HG03469 (cell line): Measurements from ENCODE around the gene TBC1D20.
"Not testable (repeated sequence)": the region's sequence is repeated elsewhere in the genome, so short reads cannot be mapped to it uniquely, and the experiment has no call there.

ENCODE experiments used
- ATAC-seq: cut with Tn5 transposase; IDR thresholded peaks from one replicate; pipeline ENCODE4 v1.9.1; 2021; ENCODE audit warnings: mild to moderate bottlenecking, moderate library complexity, moderate number of reproducible peaks; ENCODE audit not compliant: unreplicated experiment

TBC1D20 gene

GRCh38 chr20:462199-462991 is at the start of gene TBC1D20:
TSS of gene TBC1D20 (minus strand) at chr20:462533. CDS start at chr20:462405, 128 bp downstream.
- peak; percentile 93 for ATAC-seq

GRCh38 chr20:510328-511057 is 48.2 kb upstream of the TBC1D20 start:
- ATAC-seq, result not testable (repeated sequence)

DNA sequence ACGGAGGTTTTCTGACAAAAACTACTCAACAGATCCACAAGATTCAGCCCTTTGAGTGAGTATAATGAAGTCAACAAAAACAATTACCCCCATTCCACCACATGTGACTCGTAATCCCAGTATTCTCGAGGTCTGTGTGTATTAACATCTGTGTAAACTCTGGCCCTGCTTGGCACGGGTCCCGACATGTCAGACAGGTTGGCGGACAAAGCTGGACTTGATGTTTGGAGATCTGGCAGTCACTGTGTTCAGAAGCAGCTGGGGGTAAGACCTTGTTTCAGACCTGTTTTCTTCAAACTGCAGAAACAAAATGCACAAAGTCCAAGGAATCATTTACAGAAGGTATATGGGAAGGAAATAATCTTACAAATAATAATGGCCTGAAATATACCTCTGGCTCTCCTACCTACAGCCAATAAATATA is 46.0 kb upstream of the TBC1D20 start:
- not testable (repeated sequence) for ATAC-seq

DNA sequence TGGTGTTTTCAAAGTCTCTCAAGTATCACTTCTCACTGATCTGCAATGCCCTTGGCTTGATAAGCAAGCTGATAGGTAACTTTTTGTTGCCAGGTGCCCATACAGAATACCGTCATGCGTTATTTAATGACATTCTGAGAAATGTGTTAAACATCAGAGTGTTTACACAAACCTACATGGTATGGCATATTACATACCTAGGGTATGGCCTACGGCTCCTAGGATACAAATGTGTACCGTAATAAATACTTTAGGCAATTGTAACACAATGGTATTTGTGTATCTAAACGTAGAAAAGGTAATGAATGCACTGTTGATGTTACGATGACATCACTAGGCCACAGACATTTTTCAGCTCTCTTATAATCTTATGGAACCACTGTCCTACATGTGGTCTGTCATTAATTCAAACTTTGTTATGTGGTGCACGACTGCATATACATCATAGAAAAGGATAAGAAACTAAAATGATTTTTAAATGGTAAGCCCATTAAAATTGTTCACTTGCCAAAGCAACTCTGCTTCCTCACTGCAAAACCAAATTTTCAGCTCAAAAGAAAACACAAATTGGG is 45.5 kb upstream of the TBC1D20 start:
- no peak for ATAC-seq

- ATAC-seq, result no peak
Observed at GRCh38 chr20:507006-507758, 44.8 kb upstream of the TBC1D20 start.

GRCh38 chr20:504632-505075 is 42.3 kb upstream of the TBC1D20 start:
- ATAC-seq, result no peak

GRCh38 chr20:503048-503737 is 40.9 kb upstream of the TBC1D20 start:
- no peak for ATAC-seq

GRCh38 chr20:497979-498378 is 35.6 kb upstream of the TBC1D20 start:
- ATAC-seq, result no peak

- ATAC-seq, result no peak
Observed at GRCh38 chr20:496126-496696, 33.9 kb upstream of the TBC1D20 start.

DNA sequence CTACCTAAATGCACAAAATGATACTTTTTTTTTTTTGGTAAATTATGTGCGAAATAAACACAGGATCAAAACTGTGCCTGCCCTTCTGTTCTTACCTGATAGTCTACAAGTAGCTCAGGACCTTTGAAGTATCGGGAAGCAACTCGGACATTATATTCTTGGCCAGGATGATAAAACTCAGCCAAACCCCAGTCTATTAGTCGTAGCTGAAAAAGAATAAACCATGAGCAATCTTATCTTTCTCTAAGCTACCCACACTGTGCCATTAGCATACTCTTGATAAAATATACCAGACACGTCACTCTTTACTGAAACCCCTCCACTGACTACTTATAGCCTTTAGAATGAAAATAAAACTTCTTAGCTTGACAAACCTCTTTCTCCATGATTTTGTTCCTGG is 29.8 kb upstream of the TBC1D20 start:
- no peak for ATAC-seq

GRCh38 chr20:487655-488054 is 25.3 kb upstream of the TBC1D20 start:
- no peak for ATAC-seq

- ATAC-seq, result no peak
Observed at GRCh38 chr20:483815-484644, 21.7 kb upstream of the TBC1D20 start.

GRCh38 chr20:481167-481566 is 18.8 kb upstream of the TBC1D20 start:
- ATAC-seq, result no peak

GRCh38 chr20:480044-480443 is 17.7 kb upstream of the TBC1D20 start:
- ATAC-seq, result no peak

DNA sequence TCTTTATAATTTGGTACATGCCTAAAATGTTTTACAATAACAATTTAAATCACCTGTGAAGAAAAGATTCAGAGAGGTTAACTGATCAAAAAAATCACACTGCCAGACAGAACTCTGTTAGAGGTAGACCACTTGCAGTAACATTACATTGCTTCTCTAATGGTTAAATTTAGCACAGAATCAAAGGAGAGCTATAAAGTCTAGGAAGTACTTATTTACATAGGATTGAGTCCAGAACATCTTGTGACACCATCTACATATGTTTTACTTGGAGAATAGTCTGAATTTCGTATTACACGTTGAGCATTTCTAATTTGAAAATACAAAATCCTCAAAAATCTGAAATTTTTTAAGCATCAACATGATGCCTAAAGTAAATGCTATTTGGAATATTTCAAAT is 17.2 kb upstream of the TBC1D20 start:
- ATAC-seq, result no peak

DNA sequence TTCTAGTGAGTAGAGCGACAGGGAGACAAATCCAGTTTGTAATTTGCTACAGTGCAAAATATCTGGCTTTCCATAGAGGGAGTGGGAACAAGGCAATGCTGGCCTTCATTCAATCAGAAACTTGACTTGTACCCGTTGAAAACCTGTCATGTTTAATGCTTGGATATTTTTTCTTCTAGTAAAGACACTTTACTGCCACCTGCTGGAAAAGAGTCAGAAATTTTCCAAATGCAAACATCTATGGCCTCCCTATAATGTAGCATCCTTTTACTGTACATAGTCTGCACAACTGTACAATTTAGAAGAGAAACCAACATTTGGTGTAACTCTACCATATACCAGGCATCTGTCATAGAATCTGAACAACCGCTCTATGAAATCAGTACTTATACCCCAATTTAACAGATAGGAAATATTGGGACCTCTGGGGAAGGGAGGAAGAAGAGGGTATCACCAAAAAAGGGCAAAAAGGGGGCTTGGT is 16.7 kb upstream of the TBC1D20 start:
- no peak for ATAC-seq

GRCh38 chr20:478010-478948 is 15.9 kb upstream of the TBC1D20 start:
- no peak for ATAC-seq
